Loucy (cell line): ENCODE measurements around the gene GNPTAB.

ENCODE experiments used
- H2AFZ ChIP-seq: fragments of 200-600 bp; sonication (generic); 2 replicates; pipeline ENCODE4 v1.6.0; 2016; ENCODE audit warnings: antibody characterized with exemption, mild to moderate bottlenecking, low read length, moderate library complexity
- H3F3A ChIP-seq: fragments of 200-600 bp; 2 replicates; pipeline ENCODE4 v1.6.0; 2016; ENCODE audit warnings: antibody characterized with exemption, low read depth, mild to moderate bottlenecking
- H3K27me3 ChIP-seq: fragments of 200-600 bp; sonication (generic); 2 replicates; pipeline ENCODE4 v1.6.1; 2014; ENCODE audit warnings: low read length, mild to moderate bottlenecking; ENCODE audit not compliant: insufficient read depth, poor library complexity, severe bottlenecking
- H3K36me3 ChIP-seq: fragments of 200-600 bp; sonication (generic); 2 replicates; pipeline ENCODE4 v1.6.1; 2016; ENCODE audit warnings: low read length; ENCODE audit not compliant: insufficient read depth
- H3K4me1 ChIP-seq: fragments of 200-600 bp; sonication (generic); 2 replicates; pipeline ENCODE4 v1.5.1; 2014; ENCODE audit warnings: low read length, mild to moderate bottlenecking; ENCODE audit not compliant: insufficient read depth, poor library complexity, severe bottlenecking
- H3K4me2 ChIP-seq: fragments of 200-600 bp; sonication (generic); 2 replicates; pipeline ENCODE4 v1.6.0; 2014; ENCODE audit warnings: antibody characterized with exemption, low read length, low read depth, mild to moderate bottlenecking; ENCODE audit not compliant: poor library complexity, severe bottlenecking
- H3K4me3 ChIP-seq: fragments of 200-600 bp; sonication (generic); 2 replicates; pipeline ENCODE4 v1.5.1; 2014; ENCODE audit warnings: low read length, mild to moderate bottlenecking, mixed read lengths; ENCODE audit not compliant: poor library complexity, severe bottlenecking
- H3K79me2 ChIP-seq: fragments of 200-600 bp; sonication (generic); 2 replicates; pipeline ENCODE4 v1.6.1; 2014; ENCODE audit warnings: low read length; ENCODE audit not compliant: insufficient read depth
- H3K9ac ChIP-seq: fragments of 200-600 bp; sonication (generic); 2 replicates; pipeline ENCODE4 v1.6.0; 2014; ENCODE audit warnings: mild to moderate bottlenecking, low read depth, low read length, moderate library complexity; ENCODE audit not compliant: poor library complexity, severe bottlenecking
- H3K9me2 ChIP-seq: fragments of 200-600 bp; sonication (generic); replicated peaks from 2 replicates; pipeline ENCODE4 v1.6.1; 2016; ENCODE audit warnings: low read depth, low read length, mixed read lengths
- H3K9me3 ChIP-seq: fragments of 200-600 bp; sonication (generic); 2 replicates; pipeline ENCODE4 v1.6.1; 2014; ENCODE audit warnings: mild to moderate bottlenecking, antibody characterized with exemption, low read length, low read depth; ENCODE audit not compliant: insufficient read depth
- H4K20me1 ChIP-seq: fragments of 200-600 bp; sonication (generic); 2 replicates; pipeline ENCODE4 v1.6.0; 2014; ENCODE audit warnings: antibody characterized with exemption, low read length, mild to moderate bottlenecking; ENCODE audit not compliant: insufficient read depth, poor library complexity, severe bottlenecking
- CTCF ChIP-seq: fragments of 200-600 bp; sonication (generic); conservative IDR thresholded peaks from 2 replicates; pipeline ENCODE4 v1.5.1; 2014; ENCODE audit warnings: mild to moderate bottlenecking, antibody characterized with exemption, low read length
- EZH2phosphoT487 ChIP-seq: fragments of 200-600 bp; IDR thresholded peaks from 2 replicates; pipeline ENCODE4 v1.6.1; 2018; ENCODE audit warnings: antibody characterized with exemption, mild to moderate bottlenecking, moderate library complexity, borderline replicate concordance

The GNPTAB gene

GRCh38 chr12:101740980-101741379 is 89.8 kb downstream of the GNPTAB start:
- Histone ChIP-seq H3K9me2 (no peaks in the 10 kb centered on the region), H4K20me1 (no peaks in the 10 kb centered on the region), H3K9me3 (no peaks in the 10 kb centered on the region), H3K4me3 (no peak overlapping the region), H3K9ac (no peak overlapping the region), H3K4me1 (peaks cover 12% of the 10 kb centered on the region), H2AFZ (no peak overlapping the region), H3K27me3 (no peaks in the 10 kb centered on the region), H3F3A (no peaks in the 10 kb centered on the region), H3K4me2 (no peak overlapping the region), H3K79me2 (no peaks in the 10 kb centered on the region), H3K36me3 (peaks cover 25% of the 10 kb centered on the region; the same call in 1 of the 2 replicates)
- TF ChIP-seq EZH2phosphoT487, result no peak
- no peak for TF ChIP-seq CTCF

DNA sequence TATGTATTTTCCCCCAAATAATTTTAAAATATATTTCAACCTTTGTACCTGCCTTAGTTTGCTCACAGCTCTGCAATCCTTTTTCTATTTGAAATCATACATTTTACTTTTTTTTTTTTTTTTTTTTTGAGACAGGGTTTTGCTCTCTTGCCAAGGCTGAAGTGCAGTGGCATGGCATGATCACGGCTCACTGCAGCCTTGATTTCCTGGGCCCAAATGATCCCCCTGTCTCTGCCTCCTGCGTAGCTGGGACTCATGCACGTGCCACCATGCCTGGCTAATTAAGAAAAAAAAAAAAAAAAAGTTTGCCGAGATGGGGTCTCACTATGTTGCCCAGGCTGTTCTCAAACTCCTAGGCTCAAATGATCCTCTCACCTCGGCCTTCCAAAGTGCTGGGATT is 90.2 kb downstream of the GNPTAB start:
- Histone ChIP-seq H3K4me3 (no peak overlapping the region), H3K79me2 (no peaks in the 10 kb centered on the region), H3F3A (no peaks in the 10 kb centered on the region), H3K9me3 (no peaks in the 10 kb centered on the region), H2AFZ (no peak overlapping the region), H3K27me3 (no peaks in the 10 kb centered on the region), H3K4me2 (no peak overlapping the region), H3K9me2 (no peaks in the 10 kb centered on the region), H3K4me1 (peaks cover 12% of the 10 kb centered on the region), H3K9ac (no peak overlapping the region), H4K20me1 (no peaks in the 10 kb centered on the region), H3K36me3 (peaks cover 21% of the 10 kb centered on the region; the same call in 1 of the 2 replicates)
- TF ChIP-seq CTCF (no peak), EZH2phosphoT487 (no peak)

- Histone ChIP-seq H3K9me3 (no peaks in the 10 kb centered on the region), H4K20me1 (no peaks in the 10 kb centered on the region), H3K79me2 (no peaks in the 10 kb centered on the region), H3K4me1 (peaks cover 10% of the 10 kb centered on the region), H3K27me3 (no peaks in the 10 kb centered on the region), H3K9me2 (no peaks in the 10 kb centered on the region), H3K9ac (no peak within 1 kb of the TSS), H2AFZ (no peak within 1 kb of the TSS), H3K36me3 (peaks cover 7% of the 10 kb centered on the region; the same call in 1 of the 2 replicates), H3F3A (no peaks in the 10 kb centered on the region), H3K4me3 (no peak within 1 kb of the TSS), H3K4me2 (no peak within 1 kb of the TSS)
- TF ChIP-seq EZH2phosphoT487, result no peak
- no peak for TF ChIP-seq CTCF
Measured at GRCh38 chr12:101738920-101739665, 91.7 kb downstream of the GNPTAB start, which contains the start of gene SYCP3. SYCP3 (minus strand) TSS chr12:101739462; CDS start chr12:101737935, 1,527 bp downstream.
